ENCODE measurements around the gene ZNF235. TPM values are rescaled to one million over a fixed set of nuclear protein-coding genes. Genes with fewer than 3 reads are reported as not detected.

The ZNF235 gene
- total and polyA plus RNA-seq, 4 donors = 0.96 to 5.3 (median 2.1) TPM

- TF ChIP-seq MAX (IDR thresholded peaks at IDR 0.05) = no peak
- no peak for TF ChIP-seq RXRA (IDR thresholded peaks at IDR 0.05)
- TF ChIP-seq RAD21 (IDR thresholded peaks at IDR 0.05) = no peak
- TF ChIP-seq ZBTB33 (IDR thresholded peaks at IDR 0.05) = no peak
- no peak for TF ChIP-seq JUND (IDR thresholded peaks at IDR 0.05)
- no peak for TF ChIP-seq GABPA (IDR thresholded peaks at IDR 0.05 in 1 of 2, conservative IDR thresholded peaks at IDR 0.05 in 1 of 2)
Measured at GRCh38 chr19:44260343-44260681, 44.5 kb downstream of the ZNF235 start (continued).

- Histone ChIP-seq H3K36me3 (ENCODE audit: control insufficient read depth in 4 of 4, insufficient read depth in 3 of 4, low read depth in 1 of 4, low read length in 3 of 4) (peaks cover 0 to 9% (median 0%) of the 10 kb centered on the region in 4 donors), H3K4me1 (ENCODE audit: control insufficient read depth in 4 of 4, insufficient read depth in 4 of 4, low read length in 3 of 4) (peaks cover 0 to 3% (median 0%) of the 10 kb centered on the region in 4 donors), H3K27ac (ENCODE audit: low read depth in 1 of 2, low read length in 2 of 2) (no peak overlapping the region), H3K27me3 (ENCODE audit: control insufficient read depth in 4 of 4, insufficient read depth in 4 of 4, low read length in 3 of 4) (no peaks in the 10 kb centered on the region), H3K9me3 (ENCODE audit: control insufficient read depth in 4 of 4, low read length in 3 of 4) (peaks cover 23 to 78% (median 43%) of the 10 kb centered on the region in 4 donors), H3K4me3 (ENCODE audit: low read depth in 1 of 3, low read length in 3 of 3) (no peak overlapping the region), H3K9ac (ENCODE audit: low read depth in 1 of 2, low read length in 2 of 2) (no peak overlapping the region)
- TF ChIP-seq TAF1 (conservative IDR thresholded peaks at IDR 0.05) (no peak), ZBTB33 (IDR thresholded peaks at IDR 0.05) (no peak), RAD21 (IDR thresholded peaks at IDR 0.05) (no peak), REST (IDR thresholded peaks at IDR 0.05) (no peak), FOXA2 (IDR thresholded peaks at IDR 0.05) (no peak), RXRA (IDR thresholded peaks at IDR 0.05) (no peak), CTCF (IDR thresholded peaks at IDR 0.05; ENCODE audit: low read depth, low read length, missing input control) (no peak), NR2F2 (IDR thresholded peaks at IDR 0.05) (no peak), SP1 (IDR thresholded peaks at IDR 0.05) (no peak), ATF3 (IDR thresholded peaks at IDR 0.05) (no peak), JUND (IDR thresholded peaks at IDR 0.05) (no peak), YY1 (IDR thresholded peaks at IDR 0.05) (no peak), HNF4A (conservative IDR thresholded peaks at IDR 0.05) (no peak), MAX (IDR thresholded peaks at IDR 0.05) (no peak), EGR1 (IDR thresholded peaks at IDR 0.05; ENCODE audit: low read depth in 2 of 2) (no peak), FOXA1 (IDR thresholded peaks at IDR 0.05) (no peak), GABPA (IDR thresholded peaks at IDR 0.05 in 1 of 2, conservative IDR thresholded peaks at IDR 0.05 in 1 of 2) (no peak), HNF4G (IDR thresholded peaks at IDR 0.05) (no peak)
- 96% methylated on average over 2 of the region's 2 CpGs for WGBS
- DNase-seq (ENCODE audit: low spot score) = no peak
Measured at GRCh38 chr19:44258835-44259413, 45.9 kb downstream of the ZNF235 start.
